Measurements from ENCODE around the gene ARHGAP9.

Gene ARHGAP9

GRCh38 chr12:57469296-57470164 lies 10.1 kb downstream of the ARHGAP9 start:
- no peaks in the 10 kb centered on the region for H4K20me1 ChIP-seq (ENCODE audit: insufficient read depth, low read length)
- no peaks in the 10 kb centered on the region for H3K79me2 ChIP-seq (ENCODE audit: low read length)
- TF ChIP-seq EZH2phosphoT487 (IDR thresholded peaks at IDR 0.05; ENCODE audit: low read length), result no peak
- TF ChIP-seq EZH2 (optimal IDR thresholded peaks at IDR 0.05; ENCODE audit: low read depth, low read length), result no peak
- TF ChIP-seq CTCF (IDR thresholded peaks at IDR 0.05; ENCODE audit: low read length), result no peak
- no peak overlapping the region for H3K4me2 ChIP-seq (ENCODE audit: low read depth, low read length)
- no peak overlapping the region for H3K4me3 ChIP-seq (ENCODE audit: low read length)
- H3K27ac ChIP-seq (ENCODE audit: low read length), result no peak overlapping the region
- H3K9me2 ChIP-seq (replicated peaks; ENCODE audit: insufficient read depth, low read length), result no peaks in the 10 kb centered on the region
- peaks cover 39% of the 10 kb centered on the region for H3K27me3 ChIP-seq (replicated peaks; ENCODE audit: insufficient read depth, low read length)
- DNase-seq, result no peak
- H3K4me1 ChIP-seq (ENCODE audit: low read length), result no peaks in the 10 kb centered on the region
- no peak overlapping the region for H2AFZ ChIP-seq (ENCODE audit: low read length)
- no peaks in the 10 kb centered on the region for H3K36me3 ChIP-seq (replicated peaks; ENCODE audit: insufficient read depth, low read length)
- no peaks in the 10 kb centered on the region for H3K9me3 ChIP-seq (replicated peaks; ENCODE audit: insufficient read depth, low read length)
- no peak overlapping the region for H3K9ac ChIP-seq (ENCODE audit: low read length)
- no peaks in the 10 kb centered on the region for H3F3A ChIP-seq (ENCODE audit: insufficient read depth, low read length)

- Histone ChIP-seq H3K27me3 (replicated peaks; ENCODE audit: insufficient read depth, low read length) (peaks cover 41% of the 10 kb centered on the region), H3K9me2 (replicated peaks; ENCODE audit: insufficient read depth, low read length) (no peaks in the 10 kb centered on the region), H3K4me2 (ENCODE audit: low read depth, low read length) (no peak overlapping the region), H3K9ac (ENCODE audit: low read length) (no peak overlapping the region), H3K9me3 (replicated peaks; ENCODE audit: insufficient read depth, low read length) (no peaks in the 10 kb centered on the region), H3K27ac (ENCODE audit: low read length) (no peak overlapping the region), H3F3A (ENCODE audit: insufficient read depth, low read length) (no peaks in the 10 kb centered on the region), H3K36me3 (replicated peaks; ENCODE audit: insufficient read depth, low read length) (no peaks in the 10 kb centered on the region), H3K4me1 (ENCODE audit: low read length) (0 out of 2 replicates have a peak, but pooled peaks cover 5% of the 10 kb centered on the region), H3K79me2 (ENCODE audit: low read length) (no peaks in the 10 kb centered on the region), H2AFZ (ENCODE audit: low read length) (no peak overlapping the region), H3K4me3 (ENCODE audit: low read length) (no peak overlapping the region), H4K20me1 (ENCODE audit: insufficient read depth, low read length) (no peaks in the 10 kb centered on the region)
- DNase-seq, result no peak
- TF ChIP-seq EZH2phosphoT487 (IDR thresholded peaks at IDR 0.05; ENCODE audit: low read length) (no peak), EZH2 (optimal IDR thresholded peaks at IDR 0.05; ENCODE audit: low read depth, low read length) (no peak), CTCF (IDR thresholded peaks at IDR 0.05; ENCODE audit: low read length) (no peak)
Observed at GRCh38 chr12:57467915-57468314, 11.8 kb downstream of the ARHGAP9 start.

GRCh38 chr12:57467212-57467874 lies 12.3 kb downstream of the ARHGAP9 start:
- peaks cover 41% of the 10 kb centered on the region for H3K27me3 ChIP-seq (replicated peaks; ENCODE audit: insufficient read depth, low read length)
- no peaks in the 10 kb centered on the region for H3K36me3 ChIP-seq (replicated peaks; ENCODE audit: insufficient read depth, low read length)
- no peak for TF ChIP-seq EZH2phosphoT487 (IDR thresholded peaks at IDR 0.05; ENCODE audit: low read length)
- TF ChIP-seq EZH2 (optimal IDR thresholded peaks at IDR 0.05; ENCODE audit: low read depth, low read length), result no peak
- TF ChIP-seq CTCF (IDR thresholded peaks at IDR 0.05; ENCODE audit: low read length), result no peak

More at GRCh38 chr12:57467212-57467874, 12.3 kb downstream of the ARHGAP9 start:
- 0 out of 2 replicates have a peak, but pooled peaks cover 5% of the 10 kb centered on the region for H3K4me1 ChIP-seq (ENCODE audit: low read length)
- H3K9me3 ChIP-seq (replicated peaks; ENCODE audit: insufficient read depth, low read length), result no peaks in the 10 kb centered on the region
- H3K9me2 ChIP-seq (replicated peaks; ENCODE audit: insufficient read depth, low read length), result no peaks in the 10 kb centered on the region
- no peak overlapping the region for H3K27ac ChIP-seq (ENCODE audit: low read length)
- H3K9ac ChIP-seq (ENCODE audit: low read length), result no peak overlapping the region
- H3K4me3 ChIP-seq (ENCODE audit: low read length), result no peak overlapping the region
- H3F3A ChIP-seq (ENCODE audit: insufficient read depth, low read length), result peaks cover 3% of the 10 kb centered on the region
- H4K20me1 ChIP-seq (ENCODE audit: insufficient read depth, low read length), result no peaks in the 10 kb centered on the region
- no peak for DNase-seq
- H3K79me2 ChIP-seq (ENCODE audit: low read length), result no peaks in the 10 kb centered on the region
- no peak overlapping the region for H2AFZ ChIP-seq (ENCODE audit: low read length)
- no peak overlapping the region for H3K4me2 ChIP-seq (ENCODE audit: low read depth, low read length)

Measured in MM.1S (cell line).